Amygdala (tissue), 56 donors: ENCODE measurements around the gene HOXA6.

Source experiments
- DNase-seq, 56 donors: peaks; one replicate each; lab custom pipeline; 2025; lab: John Stamatoyannopoulos, UW

The HOXA6 gene

GRCh38 chr7:27163288-27164044 lies 15.9 kb upstream of the HOXA6 start:
- DNase-seq = no peak

GRCh38 chr7:27162561-27163287 lies 15.2 kb upstream of the HOXA6 start:
- DNase-seq = no peak

GRCh38 chr7:27161721-27162560 lies 14.4 kb upstream of the HOXA6 start:
- no peak for DNase-seq

GRCh38 chr7:27161214-27161720 lies 13.7 kb upstream of the HOXA6 start:
- peak in 4 of 56 donors; percentile 14 to 32 (median 24) for DNase-seq

GRCh38 chr7:27160546-27161213 lies 13.1 kb upstream of the HOXA6 start:
- DNase-seq = peak; percentile 11 to 85 (median 64)

GRCh38 chr7:27160145-27160545 lies 12.6 kb upstream of the HOXA6 start:
- DNase-seq = no peak

GRCh38 chr7:27159266-27160144 lies 11.9 kb upstream of the HOXA6 start:
- no peak for DNase-seq

GRCh38 chr7:27158436-27159265 lies 11.1 kb upstream of the HOXA6 start:
- no peak for DNase-seq

GRCh38 chr7:27157702-27158431 lies 10.3 kb upstream of the HOXA6 start:
- DNase-seq = no peak

GRCh38 chr7:27156916-27157701 lies 9.5 kb upstream of the HOXA6 start:
- no peak for DNase-seq

GRCh38 chr7:27156508-27156898 lies 8.9 kb upstream of the HOXA6 start, which contains the start of gene HOXA7:
TSS of gene HOXA7 (minus strand) at chr7:27156675. CDS start at chr7:27156545, 130 bp downstream.
- no peak for DNase-seq

GRCh38 chr7:27155816-27156507 lies 8.4 kb upstream of the HOXA6 start:
- DNase-seq = no peak

- no peak for DNase-seq
These were observed 7.6 kb upstream of the HOXA6 start for GRCh38 chr7:27154901-27155815.

- DNase-seq = no peak
These were observed 6.8 kb upstream of the HOXA6 start for GRCh38 chr7:27154369-27154768.

- no peak for DNase-seq
These were observed 6.0 kb upstream of the HOXA6 start for GRCh38 chr7:27153526-27153925.
